T-helper 22 cell (primary cell): ENCODE data around the gene RELL2.

Source experiments
- DNase-seq: peaks from one replicate; pipeline ENCODE4 v3.0.0-alpha.2; 2020; ENCODE audit warnings: low read depth

The RELL2 gene

GRCh38 chr5:141649972-141650371 lies 13.2 kb downstream of the RELL2 start:
- no peak for DNase-seq

- DNase-seq = peak; percentile 65
These were observed 14.3 kb downstream of the RELL2 start, which contains the start of gene FCHSD1 for GRCh38 chr5:141650851-141651727. TSS of gene FCHSD1 (minus strand) at chr5:141651418. CDS start at chr5:141651368, 50 bp downstream.

GRCh38 chr5:141651728-141652105 lies 14.9 kb downstream of the RELL2 start:
- no peak for DNase-seq

GRCh38 chr5:141654298-141654697 lies 17.5 kb downstream of the RELL2 start:
- DNase-seq = no peak

GRCh38 chr5:141655020-141655419 lies 18.2 kb downstream of the RELL2 start:
- DNase-seq = no peak

DNA sequence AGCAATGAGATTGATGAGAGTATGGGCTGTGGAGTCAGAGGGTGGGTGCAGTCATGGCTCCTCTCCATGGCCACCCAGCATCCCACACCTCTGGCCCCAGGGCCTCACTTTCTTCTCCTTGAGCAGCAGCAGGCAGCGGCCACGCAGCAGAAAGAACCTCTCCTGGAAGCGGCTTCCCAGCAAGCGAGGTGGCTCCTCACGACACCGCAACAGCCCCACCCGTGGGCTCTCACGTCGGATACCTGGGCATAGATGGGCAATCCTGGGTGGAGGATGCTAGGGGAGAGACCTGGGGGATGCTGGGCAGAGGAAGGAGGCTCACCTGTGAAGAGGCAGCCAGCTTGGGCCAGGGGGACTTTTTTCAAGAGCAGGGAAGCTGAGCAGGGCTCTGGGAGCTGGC lies 19.6 kb downstream of the RELL2 start:
- DNase-seq = no peak

DNA sequence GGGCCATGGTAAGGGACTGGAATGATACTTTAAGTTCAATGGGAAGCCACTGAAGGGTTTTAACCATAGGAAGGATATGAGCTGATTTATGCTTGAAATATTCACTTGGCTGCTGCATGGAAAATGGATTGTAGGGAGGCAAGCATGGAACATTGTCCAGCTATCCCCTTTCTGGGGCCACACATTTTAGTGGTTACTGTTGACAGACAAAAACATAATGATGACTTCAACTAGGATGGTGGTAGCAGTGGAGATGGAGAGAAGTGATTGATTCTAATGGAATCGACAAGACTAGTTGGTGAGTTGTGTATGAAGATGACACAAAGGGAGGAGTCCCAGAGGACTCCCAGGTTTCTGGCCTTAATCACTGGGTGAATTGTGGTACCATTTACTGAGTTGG lies 20.6 kb downstream of the RELL2 start:
- DNase-seq = no peak

DNA sequence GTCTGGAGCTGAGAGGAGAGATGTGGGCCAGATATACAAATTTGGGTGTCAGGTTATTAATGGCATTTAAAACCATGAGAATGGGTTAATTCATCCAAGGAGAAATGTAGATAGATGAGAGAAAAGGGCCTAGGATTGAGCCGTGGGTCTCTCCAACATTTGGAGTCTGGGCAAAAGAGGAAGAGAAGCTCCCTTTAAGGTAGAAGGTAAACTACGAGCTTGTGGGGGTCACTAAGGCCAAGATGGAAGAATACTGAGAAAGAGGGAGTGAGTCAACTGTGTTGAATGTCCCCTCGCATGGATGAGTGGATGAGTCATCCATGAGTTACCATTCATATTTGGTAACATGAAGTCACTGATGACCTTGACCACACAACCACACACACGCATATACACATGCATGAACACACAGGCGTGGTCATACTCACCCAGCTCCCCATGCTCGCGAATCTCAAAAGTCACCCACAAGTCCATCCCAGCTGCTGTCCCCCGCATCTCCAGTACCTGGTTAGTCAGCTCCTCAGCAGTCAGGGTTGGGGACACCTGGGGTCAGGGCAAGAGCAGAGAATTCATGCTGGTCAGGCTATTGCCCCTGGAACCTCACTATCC lies 21.2 kb downstream of the RELL2 start:
- DNase-seq = no peak

DNA sequence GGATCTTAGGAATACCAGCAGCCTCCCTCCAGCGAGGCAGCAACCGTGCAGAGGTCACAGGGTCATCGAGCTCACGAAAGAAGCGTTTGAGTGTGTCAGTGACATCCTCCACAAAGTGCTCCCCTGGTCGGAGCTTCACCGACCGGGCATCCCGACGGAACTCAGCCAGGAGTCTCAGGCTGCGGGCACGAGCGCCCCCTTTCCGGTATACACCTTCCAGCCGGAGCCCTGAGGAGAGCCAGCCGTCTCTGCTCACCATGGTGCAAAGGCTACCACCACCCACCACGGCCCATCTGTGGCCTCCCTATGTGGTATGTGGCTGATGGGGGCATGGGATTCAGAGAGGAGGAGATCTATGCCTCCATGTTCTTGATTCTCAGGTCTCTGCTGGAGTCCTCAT lies 25.2 kb downstream of the RELL2 start:
- no peak for DNase-seq

DNA sequence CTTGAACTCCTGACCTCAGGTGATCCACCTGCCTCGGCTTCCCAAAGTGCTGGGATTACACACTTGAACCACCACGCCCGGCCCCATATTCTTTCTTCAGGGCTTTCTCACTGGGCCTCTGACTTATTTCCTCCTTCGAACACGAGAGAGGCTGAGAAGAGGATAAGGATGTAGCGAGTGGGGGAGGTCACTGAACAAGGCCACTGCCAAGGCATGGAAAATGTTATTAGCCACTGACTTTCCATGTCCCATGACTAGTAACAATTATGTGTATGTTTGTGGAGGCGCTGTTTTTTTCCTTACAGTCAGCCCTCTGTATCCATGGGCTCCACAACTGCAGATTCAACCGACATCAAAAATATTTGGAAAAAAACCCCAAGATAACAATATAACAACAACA lies 26.7 kb downstream of the RELL2 start:
- DNase-seq = no peak

GRCh38 chr5:141664733-141665461 lies 28.1 kb downstream of the RELL2 start:
- DNase-seq = peak; percentile 13

GRCh38 chr5:141665995-141666940 lies 29.5 kb downstream of the RELL2 start:
- DNase-seq = no peak

GRCh38 chr5:141668601-141669265 lies 31.9 kb downstream of the RELL2 start:
- no peak for DNase-seq

DNA sequence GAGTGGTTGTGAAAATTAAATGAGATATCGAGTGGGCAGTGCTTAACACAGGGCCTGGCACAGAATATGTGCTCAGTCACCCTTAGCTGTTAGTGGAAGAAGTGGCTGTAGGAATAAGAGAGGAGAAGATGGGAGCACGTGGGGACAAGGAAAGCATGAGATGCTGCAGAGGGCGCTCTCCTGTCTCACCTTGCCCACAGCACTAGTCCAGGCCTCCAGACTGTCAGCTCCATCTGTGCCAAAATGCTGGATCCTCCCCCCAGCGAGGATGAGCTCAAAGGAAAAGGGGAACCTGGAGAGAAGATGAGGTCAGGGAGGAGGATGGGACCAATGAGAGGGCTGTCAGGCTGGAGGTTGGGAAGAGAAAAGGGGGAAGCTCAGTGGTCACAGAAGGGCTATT lies 32.7 kb downstream of the RELL2 start:
- DNase-seq = no peak

DNA sequence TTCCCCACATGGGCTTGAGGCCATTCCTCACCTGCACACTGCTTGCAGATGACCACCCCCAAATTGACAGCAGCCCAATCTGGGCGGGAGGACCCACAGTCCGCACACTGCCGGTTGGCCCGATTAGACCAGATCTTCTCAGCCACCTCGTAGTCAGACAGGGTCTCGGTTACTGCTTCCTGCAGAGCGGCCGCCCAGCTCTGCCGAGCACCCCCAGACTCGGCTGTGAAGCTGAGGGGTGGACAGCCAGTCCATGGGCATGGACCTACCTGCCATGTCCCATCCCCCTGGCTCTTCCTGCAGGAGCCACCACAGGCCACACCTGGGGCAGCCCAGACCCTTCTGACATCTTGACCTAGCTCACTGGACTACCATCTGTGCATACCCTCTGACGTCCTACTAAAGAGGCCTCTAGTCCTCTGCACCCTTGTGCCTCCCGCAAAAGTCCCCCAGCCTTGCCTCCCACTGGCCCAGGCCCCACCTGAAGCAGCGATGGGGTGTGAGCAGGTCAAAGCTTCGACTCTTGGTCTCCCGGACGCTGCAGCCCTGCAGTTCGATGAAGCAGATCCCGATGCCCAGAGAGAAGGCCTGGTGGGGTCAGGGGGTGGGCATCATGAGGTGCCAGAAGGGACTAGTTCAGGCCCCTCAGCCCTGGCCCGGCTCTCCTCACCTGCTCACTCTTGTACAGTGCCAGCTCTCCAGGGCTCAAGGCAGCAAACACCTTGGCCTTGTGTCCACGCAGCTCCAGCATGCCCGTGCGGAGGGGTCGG lies 35.5 kb downstream of the RELL2 start:
- no peak for DNase-seq

- no peak for DNase-seq
These were observed 36.3 kb downstream of the RELL2 start for GRCh38 chr5:141672841-141673813.

DNA sequence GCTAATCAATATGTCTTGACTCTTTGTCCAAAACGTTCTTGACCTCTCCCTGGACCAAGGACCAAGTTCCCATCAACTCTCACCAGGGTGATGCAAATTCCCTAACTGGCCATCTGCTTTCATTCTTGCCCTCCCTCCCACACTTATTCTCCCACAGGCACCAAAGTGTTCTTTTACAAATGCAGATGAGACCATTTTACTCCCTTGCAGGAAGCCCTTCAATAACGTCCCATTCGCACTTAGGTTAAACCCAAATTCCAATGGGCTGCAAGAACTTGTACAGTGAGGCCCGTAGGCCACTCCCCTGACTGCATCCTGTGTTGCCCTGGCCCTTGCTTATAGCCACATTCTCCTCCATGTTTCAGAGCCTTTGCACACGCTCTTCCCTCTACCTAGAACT lies 38.0 kb downstream of the RELL2 start:
- no peak for DNase-seq

DNA sequence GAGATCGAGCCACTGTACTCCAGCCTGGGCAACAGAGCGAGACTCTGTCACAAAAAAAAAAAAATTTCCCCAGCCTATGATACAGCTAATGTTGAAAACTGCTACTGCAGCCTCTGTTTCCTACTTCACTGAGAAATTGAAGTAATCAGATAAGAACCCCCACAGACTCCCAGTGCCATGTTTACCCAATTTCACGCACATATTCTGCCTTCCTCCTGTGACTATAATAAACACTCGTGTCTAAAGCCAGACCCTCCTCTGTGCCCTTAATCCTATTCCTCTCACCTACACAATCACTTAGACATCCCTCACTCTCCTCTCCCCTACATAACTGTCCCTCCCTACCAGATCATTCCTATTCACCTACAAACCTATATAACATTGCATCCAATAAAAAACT lies 38.9 kb downstream of the RELL2 start:
- no peak for DNase-seq

GRCh38 chr5:141677415-141677814 lies 40.6 kb downstream of the RELL2 start:
- DNase-seq = no peak
